H1 (cell line): ENCODE data around the gene SLC2A8. TPM values are rescaled to one million over a fixed set of nuclear protein-coding genes. Genes with fewer than 3 reads are reported as not detected.

Experiments
- CTCF ChIA-PET: fragments of 300-600 bp; sonication (Branson Sonifier 250); formaldehyde crosslinking; loops from one replicate; lab custom pipeline; 2021; ENCODE audit not compliant: partially characterized antibody; lab: Charles Lee
- POLR2A ChIA-PET: fragments of 300-600 bp; sonication (Branson Sonifier 250); formaldehyde crosslinking; loops from one replicate; lab custom pipeline; 2021; ENCODE audit warnings: inconsistent platforms; ENCODE audit not compliant: partially characterized antibody; lab: Charles Lee
- DNase-seq, 2 experiments: peaks; one replicate each; pipeline versions ENCODE4 v3.0.0 to v3.0.0-alpha.2; 2010 to 2022; ENCODE audit warnings: low spot score in 2 of 2, low read depth in 1 of 2, mixed read lengths in 1 of 2
- FAIRE-seq: peaks from 2 replicates; lab custom pipeline; 2011; peaks lifted over from hg19 to GRCh38; lab: Jason Lieb, UNC
- H2AFZ ChIP-seq: 2 replicates; pipeline ENCODE4 v1.8.1; 2012; ENCODE audit warnings: low read length, inconsistent platforms
- H2AK5ac ChIP-seq: 2 replicates; pipeline ENCODE4 v1.6.1; 2013; ENCODE audit warnings: low read depth, low read length
- H2BK120ac ChIP-seq: replicated peaks from 2 replicates; pipeline ENCODE3; 2013; ENCODE audit warnings: low read depth, low read length, inconsistent platforms
- H2BK12ac ChIP-seq: 2 replicates; pipeline ENCODE4 v1.6.1; 2013; ENCODE audit warnings: low read depth, low read length
- H2BK15ac ChIP-seq: 2 replicates; pipeline ENCODE4 v1.6.1; 2013; ENCODE audit warnings: low read length
- H2BK20ac ChIP-seq: 2 replicates; pipeline ENCODE4 v1.6.1; 2013; ENCODE audit warnings: low read length
- H2BK5ac ChIP-seq: 2 replicates; pipeline ENCODE4 v1.6.1; 2013; ENCODE audit warnings: low read depth, low read length
- H3K14ac ChIP-seq: 2 replicates; pipeline ENCODE4 v1.6.1; 2013; ENCODE audit warnings: inconsistent platforms; ENCODE audit not compliant: insufficient read length
- H3K18ac ChIP-seq: 2 replicates; pipeline ENCODE4 v1.6.1; 2013; ENCODE audit warnings: low read length; ENCODE audit errors: extremely low read depth
- H3K23ac ChIP-seq: 2 replicates; pipeline ENCODE4 v1.6.1; 2013; ENCODE audit warnings: inconsistent platforms; ENCODE audit not compliant: insufficient read length
- H3K23me2 ChIP-seq: 2 replicates; pipeline ENCODE4 v1.6.1; 2013; ENCODE audit warnings: low read depth, low read length
- H3K27ac ChIP-seq: 2 replicates; pipeline ENCODE4 v1.6.1; 2011; ENCODE audit warnings: low read depth, low read length, inconsistent platforms
- H3K27me3 ChIP-seq, 4 experiments: replicated peaks in 1 of 4; 1 replicate in 1 of 4; 2 replicates in 3 of 4; pipeline versions ENCODE4 v1.6.1 to v1.8.1; 2011 to 2013; ENCODE audit warnings: low read length in 3 of 4, mild to moderate bottlenecking in 3 of 4, inconsistent platforms in 2 of 4, mixed read lengths in 2 of 4, moderate library complexity in 1 of 4; ENCODE audit not compliant: control insufficient read depth in 3 of 4, insufficient read depth in 3 of 4; ENCODE audit errors: extremely low read depth in 1 of 4
- H3K36me3 ChIP-seq, 4 experiments: 2 replicates each; pipeline versions ENCODE4 v1.6.1 to v1.8.1; 2011 to 2013; ENCODE audit warnings: mild to moderate bottlenecking in 4 of 4, low read length in 3 of 4, moderate library complexity in 2 of 4, control low read depth in 1 of 4, inconsistent platforms in 1 of 4; ENCODE audit not compliant: insufficient read depth in 4 of 4, control insufficient read depth in 2 of 4
- H3K4ac ChIP-seq: replicated peaks from 2 replicates; pipeline ENCODE3; 2013; ENCODE audit warnings: low read length, low read depth, mixed read lengths, inconsistent platforms; ENCODE audit not compliant: insufficient read length
- H3K4me1 ChIP-seq, 4 experiments: replicated peaks in 1 of 4; 1 replicate in 1 of 4; 2 replicates in 3 of 4; pipeline versions ENCODE4 v1.6.1 to v1.8.1; 2011 to 2013; ENCODE audit warnings: low read length in 3 of 4, inconsistent platforms in 2 of 4, mixed read lengths in 1 of 4; ENCODE audit not compliant: insufficient read depth in 4 of 4, control insufficient read depth in 3 of 4
- H3K4me2 ChIP-seq, 2 experiments: 2 replicates each; pipeline versions ENCODE4 v1.6.1 to v1.8.1; 2011 to 2013; ENCODE audit warnings: low read depth in 2 of 2, low read length in 2 of 2, control low read depth in 1 of 2, inconsistent platforms in 1 of 2, mild to moderate bottlenecking in 1 of 2; ENCODE audit not compliant: insufficient read depth in 1 of 2
- H3K4me3 ChIP-seq, 4 experiments: fragments of 200-600, 300-600 bp in 1 of 4; sonication (generic), shearing (Covaris generic), sonication (Bioruptor Twin) in 1 of 4; 2 replicates each; pipeline versions ENCODE4 v1.5.1 to v1.8.1; 2011 to 2016; ENCODE audit warnings: low read length in 4 of 4, low read depth in 3 of 4, control low read depth in 2 of 4, inconsistent platforms in 2 of 4, mild to moderate bottlenecking in 2 of 4, mixed read lengths in 1 of 4, moderate library complexity in 1 of 4; ENCODE audit not compliant: insufficient read depth in 2 of 4; ENCODE audit errors: extremely low read depth in 1 of 4
- H3K56ac ChIP-seq: replicated peaks from 2 replicates; pipeline ENCODE3; 2013; ENCODE audit warnings: low read depth, mild to moderate bottlenecking, mixed read lengths, low read length, inconsistent platforms; ENCODE audit not compliant: insufficient read length
- H3K79me1 ChIP-seq: 2 replicates; pipeline ENCODE4 v1.6.1; 2013; ENCODE audit warnings: low read depth, low read length, control low read depth
- H3K79me2 ChIP-seq, 2 experiments: 2 replicates each; pipeline versions ENCODE4 v1.6.1 to v1.8.1; 2012 to 2013; ENCODE audit warnings: low read length in 2 of 2, mild to moderate bottlenecking in 2 of 2, inconsistent platforms in 1 of 2; ENCODE audit not compliant: insufficient read depth in 2 of 2, control insufficient read depth in 1 of 2
- H3K9ac ChIP-seq, 4 experiments: replicated peaks in 1 of 4; 1 replicate in 1 of 4; 2 replicates in 3 of 4; pipeline versions ENCODE4 v1.6.1 to v1.8.1; 2011 to 2013; ENCODE audit warnings: low read depth in 3 of 4, low read length in 3 of 4, control low read depth in 2 of 4, mild to moderate bottlenecking in 2 of 4, moderate library complexity in 2 of 4, inconsistent platforms in 1 of 4; ENCODE audit errors: extremely low read depth in 1 of 4
- H3K9me3 ChIP-seq, 2 experiments: 2 replicates each; pipeline versions ENCODE4 v1.6.1 to v1.8.1; 2012 to 2013; ENCODE audit warnings: mild to moderate bottlenecking in 2 of 2, moderate library complexity in 2 of 2, control low read depth in 1 of 2, inconsistent platforms in 1 of 2, low read depth in 1 of 2, low read length in 1 of 2, mixed read lengths in 1 of 2; ENCODE audit not compliant: insufficient read depth in 2 of 2
- H4K20me1 ChIP-seq, 2 experiments: replicated peaks in 1 of 2; 2 replicates each; pipeline versions ENCODE3 to v1.8.1; 2011 to 2013; ENCODE audit warnings: inconsistent platforms in 2 of 2, low read length in 2 of 2, mild to moderate bottlenecking in 1 of 2; ENCODE audit not compliant: insufficient read depth in 2 of 2, control insufficient read depth in 1 of 2
- H4K5ac ChIP-seq: 2 replicates; pipeline ENCODE4 v1.6.1; 2013; ENCODE audit warnings: low read length, low read depth, mixed read lengths, inconsistent platforms; ENCODE audit not compliant: insufficient read length
- H4K8ac ChIP-seq: 2 replicates; pipeline ENCODE4 v1.8.0; 2013; ENCODE audit warnings: mild to moderate bottlenecking, moderate library complexity, low read length, inconsistent platforms; ENCODE audit not compliant: insufficient read depth; ENCODE audit errors: extremely low read depth
- H4K91ac ChIP-seq: replicated peaks from 2 replicates; pipeline ENCODE3; 2013; ENCODE audit warnings: low read length, mixed read lengths, inconsistent platforms; ENCODE audit not compliant: insufficient read length
- ASH2L ChIP-seq: fragments of 200-600, 300-600 bp; sonication (generic); IDR thresholded peaks from one replicate; pipeline ENCODE4 v1.7.1; 2017; ENCODE audit warnings: low read length
- CREB1 ChIP-seq: IDR thresholded peaks from 2 replicates; pipeline ENCODE4 v1.6.1; 2012; ENCODE audit warnings: inconsistent platforms
- E2F6 ChIP-seq: IDR thresholded peaks from 2 replicates; pipeline ENCODE4 v1.6.1; 2012; ENCODE audit warnings: inconsistent platforms
- FOSL1 ChIP-seq: IDR thresholded peaks from 2 replicates; pipeline ENCODE4 v1.6.1; 2011; ENCODE audit warnings: mild to moderate bottlenecking, low read depth, low read length, moderate library complexity; ENCODE audit not compliant: insufficient read depth
- JUN ChIP-seq: IDR thresholded peaks from 2 replicates; pipeline ENCODE4 v1.6.1; 2011; ENCODE audit warnings: low read depth, mild to moderate bottlenecking, improper control_type of control experiment, low read length
- NANOG ChIP-seq: IDR thresholded peaks from 2 replicates; pipeline ENCODE4 v1.6.1; 2011; ENCODE audit warnings: low read length, low read depth, mild to moderate bottlenecking, inconsistent platforms; ENCODE audit not compliant: insufficient read depth, poor library complexity, severe bottlenecking
- POLR2A ChIP-seq, 2 experiments: IDR thresholded peaks; 1 replicate in 1 of 2; 2 replicates in 1 of 2; pipeline ENCODE4 v1.6.1; 2011; ENCODE audit warnings: low read depth in 2 of 2, low read length in 2 of 2, mild to moderate bottlenecking in 2 of 2; ENCODE audit errors: control extremely low read depth in 1 of 2
- RAD21 ChIP-seq, 2 experiments: IDR thresholded peaks in 1 of 2; conservative IDR thresholded peaks in 1 of 2; 2 replicates each; pipeline ENCODE4 v1.6.1; 2011; ENCODE audit warnings: low read depth in 2 of 2, low read length in 2 of 2, improper control_type of control experiment in 1 of 2, inconsistent platforms in 1 of 2, mild to moderate bottlenecking in 1 of 2, moderate library complexity in 1 of 2
- RFX5 ChIP-seq: IDR thresholded peaks from 2 replicates; pipeline ENCODE4 v1.6.1; 2011; ENCODE audit warnings: low read depth, low read length, improper control_type of control experiment, borderline replicate concordance
- RNF2 ChIP-seq: fragments of 200-900, 300-1000 bp; sonication (generic); IDR thresholded peaks from 2 replicates; pipeline ENCODE4 v1.7.1; 2016; ENCODE audit warnings: borderline replicate concordance, low read depth, mild to moderate bottlenecking, antibody characterized with exemption, low read length; ENCODE audit not compliant: poor library complexity, severe bottlenecking; ENCODE audit errors: missing control alignments
- SIRT6 ChIP-seq: IDR thresholded peaks from one replicate; pipeline ENCODE4 v1.7.1; 2012; ENCODE audit warnings: low read length, inconsistent platforms
- WGBS, 2 experiments: shearing (Covaris generic) in 1 of 2; methylation state at CpG; one replicate each; pipeline versions ENCODE4 v1.1.6 to v1.1.7; 2013 to 2015; ENCODE audit warnings: low lambda C conversion rate in 2 of 2, mixed read lengths in 2 of 2, inconsistent platforms in 1 of 2, low coverage in 1 of 2, missing lambda C conversion rate in 1 of 2; ENCODE audit not compliant: insufficient replicate concordance in 2 of 2, insufficient coverage in 1 of 2, insufficient read length in 1 of 2; ENCODE audit errors: extremely low coverage in 1 of 2, missing lambda C conversion rate in 1 of 2; 5-methylcytosine and 5-hydroxymethylcytosine counted together
- polyA plus RNA-seq, 7 experiments: library from polyadenylated mRNA; depleted of rRNA in 3 of 7; stranded (reverse) in 5 of 7; unstranded in 2 of 7; fragments of >200 nt in 5 of 7; fragments of 200-250 nt in 2 of 7; gene quantifications; 1 replicate in 5 of 7; 2 replicates in 1 of 7; 4 replicates in 1 of 7; pipeline versions ENCODE4 v1.2.1 to v1.2.3, GENCODE V29; 2011 to 2013; ENCODE audit warnings: missing spikeins in 2 of 7, mixed read lengths in 2 of 7
- total RNA-seq: library from RNA; stranded (reverse); fragmentation: NEBNext Ultra II Directional; extraction: Animal tissue kit (Norgen Biotek cat#: 25700); gene quantifications from 2 replicates; pipeline ENCODE4 v1.2.1, GENCODE V29; 2021

Gene SLC2A8
- total and polyA plus RNA-seq, 2 of the 8 experiments (the other 6 are each of a cell fraction or from before 2014, with no cell fraction given): 24.6 to 36.4 TPM

GRCh38 chr9:127382541-127382940 is 14.4 kb upstream of the SLC2A8 start:
- H2BK12ac ChIP-seq: no peak overlapping the region
- no peak overlapping the region for H3K14ac ChIP-seq
- H3K23ac ChIP-seq: no peak overlapping the region
- H2AFZ ChIP-seq: no peak overlapping the region
- no peak for DNase-seq
- no peak overlapping the region for H2AK5ac ChIP-seq
- no peak overlapping the region for H3K4me2 ChIP-seq
- no peak overlapping the region for H3K4ac ChIP-seq
- H3K23me2 ChIP-seq: no peaks in the 10 kb centered on the region
- H3K36me3 ChIP-seq: no peaks in the 10 kb centered on the region
- H4K91ac ChIP-seq: peak overlapping the region; percentile 65
- no peak overlapping the region for H3K18ac ChIP-seq
- TF ChIP-seq RNF2: no peak
- no peak for TF ChIP-seq POLR2A (IDR thresholded peaks at IDR 0.05; ENCODE audit: control extremely low read depth in 1 of 2, low read depth in 2 of 2, low read length in 2 of 2)
- no peak for TF ChIP-seq RAD21 (IDR thresholded peaks at IDR 0.05 in 1 of 2, conservative IDR thresholded peaks at IDR 0.05 in 1 of 2; ENCODE audit: low read depth in 2 of 2, low read length in 2 of 2)
- TF ChIP-seq RFX5: no peak
- TF ChIP-seq FOSL1: no peak
- no peak for TF ChIP-seq NANOG
- no peak for TF ChIP-seq ASH2L
- no peak for TF ChIP-seq SIRT6
- no peak for TF ChIP-seq CREB1
- no peak for TF ChIP-seq JUN
- no peak for TF ChIP-seq E2F6
- no peak for FAIRE-seq
- H2BK5ac ChIP-seq: no peak overlapping the region
- CTCF ChIA-PET: interaction anchor here (0.8 to 3.7 kb wide), 5 partner anchors 9 to 35 kb away, joined by 3 to 15 read pairs (median 5); no protein-coding TSS in a partner anchor
- H3K9ac ChIP-seq: no peak overlapping the region
- H2BK15ac ChIP-seq: no peak overlapping the region
- H3K56ac ChIP-seq: no peak overlapping the region
- H3K79me2 ChIP-seq: no peaks in the 10 kb centered on the region
- no peaks in the 10 kb centered on the region for H4K20me1 ChIP-seq
- H3K4me3 ChIP-seq: no peak overlapping the region
- H3K79me1 ChIP-seq: no peaks in the 10 kb centered on the region
- WGBS, 2 experiments: 82% methylated on average over 2 of the region's 2 CpGs; no CpG with 5 or more reads in 1 of the 2 experiments
- no peaks in the 10 kb centered on the region for H3K4me1 ChIP-seq
- H2BK120ac ChIP-seq: no peak overlapping the region
- no peak overlapping the region for H4K8ac ChIP-seq
- no peak overlapping the region for H4K5ac ChIP-seq
- no peaks in the 10 kb centered on the region; a peak in 1 of 7 replicates for H3K27me3 ChIP-seq
- H3K9me3 ChIP-seq: no peaks in the 10 kb centered on the region
- POLR2A ChIA-PET: interaction anchor here (0.8 to 1.1 kb wide), 2 partner anchors 12 to 69 kb away, joined by 3 read pairs; partner anchors contain the start of genes LRSAM1 and RPL12
- no peak overlapping the region for H2BK20ac ChIP-seq
- no peak overlapping the region for H3K27ac ChIP-seq
